GM12878 (cell line): ENCODE measurements around the gene MGMT.

Experiments
- ATF3 ChIP-seq: IDR thresholded peaks from 2 replicates; pipeline ENCODE4 v1.6.1; 2011; ENCODE audit warnings: low read depth, mild to moderate bottlenecking, low read length, moderate library complexity, borderline replicate concordance; ENCODE audit errors: extremely low read depth
- CHD1 ChIP-seq: IDR thresholded peaks from 2 replicates; pipeline ENCODE4 v1.6.1; 2012; ENCODE audit warnings: low read depth, low read length, improper control_type of control experiment
- CTCF ChIP-seq, 3 experiments: IDR thresholded peaks in 2 of 3; conservative IDR thresholded peaks in 1 of 3; 2 replicates each; pipeline ENCODE4 v1.5.1; 2011; ENCODE audit warnings: low read depth in 3 of 3, low read length in 3 of 3, mild to moderate bottlenecking in 3 of 3, control low read depth in 2 of 3, moderate library complexity in 2 of 3, inconsistent platforms in 1 of 3, mixed read lengths in 1 of 3; ENCODE audit not compliant: control insufficient read depth in 2 of 3, insufficient read depth in 1 of 3; ENCODE audit errors: extremely low read depth in 1 of 3
- CUX1 ChIP-seq: IDR thresholded peaks from 2 replicates; pipeline ENCODE4 v1.6.1; 2012; ENCODE audit warnings: improper control_type of control experiment, low read depth, low read length; ENCODE audit not compliant: insufficient replicate concordance
- EZH2 ChIP-seq: IDR thresholded peaks from 2 replicates; pipeline ENCODE4 v1.6.1; 2012; ENCODE audit warnings: low read depth, mild to moderate bottlenecking, control low read depth, inconsistent platforms, low read length, borderline replicate concordance; ENCODE audit not compliant: control insufficient read depth
- FOS ChIP-seq: IDR thresholded peaks from 3 replicates; pipeline ENCODE4 v1.6.1; 2011; ENCODE audit warnings: borderline replicate concordance; ENCODE audit not compliant: insufficient read length; ENCODE audit errors: extremely low read depth
- POLR2A ChIP-seq: IDR thresholded peaks from 2 replicates; pipeline ENCODE4 v1.6.1; 2011; ENCODE audit warnings: low read depth, mild to moderate bottlenecking, low read length
- REST ChIP-seq: IDR thresholded peaks from 2 replicates; pipeline ENCODE4 v1.6.1; 2012; ENCODE audit warnings: mild to moderate bottlenecking, low read depth, low read length
- USF1 ChIP-seq: IDR thresholded peaks from 2 replicates; pipeline ENCODE4 v1.6.1; 2011; ENCODE audit warnings: borderline replicate concordance, low read depth, mild to moderate bottlenecking, moderate library complexity, mixed read lengths, low read length; ENCODE audit not compliant: insufficient read depth; ENCODE audit errors: extremely low read length
- YY1 ChIP-seq: IDR thresholded peaks from 2 replicates; pipeline ENCODE4 v1.6.1; 2011; ENCODE audit warnings: low read depth, mild to moderate bottlenecking, low read length
- ZBTB11 ChIP-seq: fragments of 450-650 bp; formaldehyde crosslinking; IDR thresholded peaks from 2 replicates; pipeline ENCODE4 v1.5.0; 2022; ENCODE audit warnings: mild to moderate bottlenecking, missing genetic modification characterization
- ZNF274 ChIP-seq: IDR thresholded peaks from one replicate; pipeline ENCODE4 v1.8.0; 2011; ENCODE audit not compliant: insufficient read length, insufficient read depth

- TF ChIP-seq FOS, result no peak
- TF ChIP-seq CUX1, result no peak
- TF ChIP-seq ZNF274, result no peak
- TF ChIP-seq REST, result no peak
- no peak for TF ChIP-seq EZH2
- no peak for TF ChIP-seq CHD1
- TF ChIP-seq ATF3, result no peak
- no peak for TF ChIP-seq CTCF (IDR thresholded peaks at IDR 0.05 in 2 of 3, conservative IDR thresholded peaks at IDR 0.05 in 1 of 3; ENCODE audit: control insufficient read depth in 2 of 3, extremely low read depth in 1 of 3, insufficient read depth in 1 of 3, low read depth in 3 of 3, low read length in 3 of 3)
- TF ChIP-seq POLR2A, result no peak
- no peak for TF ChIP-seq ZBTB11 (CRISPR knock-in tag)
- TF ChIP-seq USF1, result no peak
- no peak for TF ChIP-seq YY1
Measured at GRCh38 chr10:129660569-129660968, 193.5 kb downstream of the MGMT start.
